Mesothelial cell of epicardium (in vitro differentiated cells): ENCODE data around the gene NCAM1. TPM values are rescaled to one million over a fixed set of nuclear protein-coding genes. Genes with fewer than 3 reads are reported as not detected.

Source experiments
- DNase-seq, 2 experiments: peaks; one replicate each; pipeline ENCODE4 v3.0.0; 2021; ENCODE audit warnings: low spot score in 2 of 2; ENCODE audit not compliant: unreplicated experiment in 2 of 2
- H3K27ac Mint-ChIP-seq: 2 replicates; pipeline ENCODE4 v1.8.0; 2021; ENCODE audit warnings: mixed read lengths
- H3K27me3 Mint-ChIP-seq: 2 replicates; pipeline ENCODE4 v1.8.0; 2021; ENCODE audit warnings: low read depth, mixed read lengths
- H3K36me3 Mint-ChIP-seq: 2 replicates; pipeline ENCODE4 v1.8.0; 2021; ENCODE audit warnings: mixed read lengths
- H3K4me1 Mint-ChIP-seq: 2 replicates; pipeline ENCODE4 v1.8.0; 2021; ENCODE audit warnings: mixed read lengths
- H3K4me3 Mint-ChIP-seq: 2 replicates; pipeline ENCODE4 v1.8.0; 2021; ENCODE audit warnings: mild to moderate bottlenecking, moderate library complexity, mixed read lengths
- H3K9me3 Mint-ChIP-seq: 2 replicates; pipeline ENCODE4 v1.8.0; 2021; ENCODE audit warnings: mixed read lengths
- total RNA-seq: library from RNA; stranded (reverse); gene quantifications from 3 replicates; pipeline ENCODE4 v1.2.1, GENCODE V29; 2021
- TF ChIP-seq, protein P1 (sequence below): fragments of 200-600 bp; sonication (generic); IDR thresholded peaks from one replicate; pipeline ENCODE4 v1.5.0; 2021; ENCODE audit warnings: antibody characterized with exemption; ENCODE audit not compliant: unreplicated experiment

NCAM1 gene
- total RNA-seq, 1 donor from 2014 or later, result 139 TPM

DNA sequence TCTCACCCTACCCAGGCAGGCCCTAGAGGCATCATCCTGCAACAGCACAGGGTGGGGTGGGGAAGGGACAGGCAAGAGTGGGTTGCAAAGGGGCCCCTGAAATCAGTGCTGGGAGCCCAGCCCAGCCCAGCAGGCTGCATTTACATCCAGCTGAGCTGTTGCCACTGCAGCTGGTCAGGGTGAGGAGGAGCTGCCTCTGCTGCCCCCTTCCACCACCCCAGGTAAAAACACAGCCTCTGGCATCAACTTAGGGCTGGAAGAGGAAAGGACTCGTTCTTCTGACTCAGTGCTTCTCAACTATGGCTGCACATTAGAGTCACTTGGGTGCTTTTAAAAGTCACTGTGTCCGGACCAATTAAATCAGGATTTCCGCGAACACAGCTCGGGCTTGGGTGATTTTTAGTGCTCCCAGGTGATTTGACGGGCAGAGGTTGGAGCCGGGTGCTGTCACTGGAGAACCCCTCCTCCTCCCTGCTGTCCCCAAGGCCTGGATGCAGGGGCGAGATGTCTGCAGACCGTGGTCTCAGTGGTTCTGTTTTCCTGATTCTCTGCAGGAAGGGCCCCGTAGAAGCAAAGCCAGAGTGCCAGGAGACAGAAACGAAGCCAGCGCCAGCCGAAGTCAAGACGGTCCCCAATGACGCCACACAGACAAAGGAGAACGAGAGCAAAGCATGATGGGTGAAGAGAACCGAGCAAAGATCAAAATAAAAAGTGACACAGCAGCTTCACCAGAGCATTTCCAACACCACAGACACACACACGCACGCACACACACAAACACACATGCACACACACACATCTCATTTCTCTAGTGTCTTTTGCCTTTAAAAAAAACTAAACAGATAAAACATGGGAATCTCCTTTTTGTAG is 313.7 kb downstream of the NCAM1 start:
- TF ChIP-seq, protein P1, sequence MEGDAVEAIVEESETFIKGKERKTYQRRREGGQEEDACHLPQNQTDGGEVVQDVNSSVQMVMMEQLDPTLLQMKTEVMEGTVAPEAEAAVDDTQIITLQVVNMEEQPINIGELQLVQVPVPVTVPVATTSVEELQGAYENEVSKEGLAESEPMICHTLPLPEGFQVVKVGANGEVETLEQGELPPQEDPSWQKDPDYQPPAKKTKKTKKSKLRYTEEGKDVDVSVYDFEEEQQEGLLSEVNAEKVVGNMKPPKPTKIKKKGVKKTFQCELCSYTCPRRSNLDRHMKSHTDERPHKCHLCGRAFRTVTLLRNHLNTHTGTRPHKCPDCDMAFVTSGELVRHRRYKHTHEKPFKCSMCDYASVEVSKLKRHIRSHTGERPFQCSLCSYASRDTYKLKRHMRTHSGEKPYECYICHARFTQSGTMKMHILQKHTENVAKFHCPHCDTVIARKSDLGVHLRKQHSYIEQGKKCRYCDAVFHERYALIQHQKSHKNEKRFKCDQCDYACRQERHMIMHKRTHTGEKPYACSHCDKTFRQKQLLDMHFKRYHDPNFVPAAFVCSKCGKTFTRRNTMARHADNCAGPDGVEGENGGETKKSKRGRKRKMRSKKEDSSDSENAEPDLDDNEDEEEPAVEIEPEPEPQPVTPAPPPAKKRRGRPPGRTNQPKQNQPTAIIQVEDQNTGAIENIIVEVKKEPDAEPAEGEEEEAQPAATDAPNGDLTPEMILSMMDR, result no peak
- DNase-seq, result no peak
- Mint-ChIP-seq H3K4me3 (no peak overlapping the region), H3K36me3 (peaks cover 28% of the 10 kb centered on the region), H3K27ac (no peak overlapping the region), H3K9me3 (no peaks in the 10 kb centered on the region), H3K4me1 (no peaks in the 10 kb centered on the region), H3K27me3 (no peaks in the 10 kb centered on the region)

DNA sequence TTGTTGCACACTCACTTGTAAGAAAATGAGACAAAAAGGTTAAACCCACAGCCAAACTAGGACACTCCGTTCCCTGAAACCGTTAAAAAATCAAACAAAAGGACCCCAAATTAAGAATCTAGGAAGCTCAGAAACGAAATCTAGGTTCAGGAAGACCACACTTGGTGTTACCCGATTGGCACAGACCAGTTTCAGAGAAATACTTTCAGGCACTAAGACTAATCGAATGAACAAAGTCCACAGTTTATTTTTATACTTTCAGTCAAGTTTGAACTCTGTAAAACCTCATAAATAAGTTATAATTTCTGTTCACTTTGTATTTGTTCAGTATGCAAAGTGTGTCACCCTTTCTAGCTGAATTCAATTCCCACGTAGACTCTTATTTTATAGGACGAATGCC is 314.4 kb downstream of the NCAM1 start:
- H3K27me3 Mint-ChIP-seq, result no peaks in the 10 kb centered on the region
- no peaks in the 10 kb centered on the region for H3K4me1 Mint-ChIP-seq
- H3K9me3 Mint-ChIP-seq, result no peaks in the 10 kb centered on the region
- no peak for DNase-seq
- no peak overlapping the region for H3K27ac Mint-ChIP-seq
- TF ChIP-seq, protein P1, result no peak
- no peak overlapping the region for H3K4me3 Mint-ChIP-seq
- H3K36me3 Mint-ChIP-seq, result peaks cover 22% of the 10 kb centered on the region

DNA sequence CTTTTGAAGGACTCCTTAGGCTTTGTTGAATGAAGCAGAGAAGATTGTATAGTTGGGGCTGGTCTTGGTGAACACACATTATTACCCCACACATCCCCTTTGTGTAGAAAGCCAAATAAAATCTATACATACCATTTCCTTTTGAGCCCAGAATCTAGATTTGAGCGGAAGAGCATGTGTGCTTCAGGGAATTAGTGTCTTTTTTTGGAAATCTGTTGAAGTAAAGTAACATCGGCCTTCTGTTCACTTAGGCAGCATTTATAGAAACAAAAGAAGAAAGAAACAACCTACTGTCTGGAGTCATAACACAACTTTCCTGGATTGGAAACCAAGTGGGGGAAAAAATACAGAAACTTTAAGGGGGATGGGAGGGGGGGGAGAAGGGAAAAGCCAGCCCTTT is 315.2 kb downstream of the NCAM1 start:
- no peaks in the 10 kb centered on the region for H3K27me3 Mint-ChIP-seq
- H3K4me1 Mint-ChIP-seq, result no peaks in the 10 kb centered on the region
- H3K27ac Mint-ChIP-seq, result no peak overlapping the region
- H3K9me3 Mint-ChIP-seq, result no peaks in the 10 kb centered on the region
- no peak overlapping the region for H3K4me3 Mint-ChIP-seq
- H3K36me3 Mint-ChIP-seq, result peaks cover 18% of the 10 kb centered on the region
- TF ChIP-seq, protein P1, result no peak
- no peak for DNase-seq

GRCh38 chr11:113277907-113278306 is 316.7 kb downstream of the NCAM1 start:
- Mint-ChIP-seq H3K4me1 (no peaks in the 10 kb centered on the region), H3K36me3 (peaks cover 15% of the 10 kb centered on the region), H3K9me3 (no peaks in the 10 kb centered on the region), H3K27ac (no peak overlapping the region), H3K27me3 (no peaks in the 10 kb centered on the region), H3K4me3 (no peak overlapping the region)
- DNase-seq, result no peak
- TF ChIP-seq, protein P1, result no peak

- Mint-ChIP-seq H3K9me3 (no peaks in the 10 kb centered on the region), H3K27me3 (no peaks in the 10 kb centered on the region), H3K36me3 (peaks cover 15% of the 10 kb centered on the region), H3K4me1 (no peaks in the 10 kb centered on the region), H3K4me3 (no peak overlapping the region), H3K27ac (no peak overlapping the region)
- TF ChIP-seq, protein P1, result no peak
- no peak for DNase-seq
Measured at GRCh38 chr11:113278481-113278880, 317.3 kb downstream of the NCAM1 start.
